IMR-90 (cell line): ENCODE data around the gene CNTN5. TPM values are rescaled to one million over a fixed set of nuclear protein-coding genes. Genes with fewer than 3 reads are reported as not detected.

Experiments
- ATAC-seq: fragments of 200-7000 bp; cut with Tn5 transposase; 2 replicates; pipeline ENCODE4 v1.9.1; 2020; ENCODE audit warnings: low read depth, mild to moderate bottlenecking, moderate library complexity
- BruUV-seq: library from RNA; stranded (reverse); fragments of 400-500 nt; replicated peaks from 2 replicates; lab custom pipeline; 2021; lab: Mats Ljungman, UMichigan
- CTCF ChIA-PET: fragments of 300-600 bp; formaldehyde crosslinking; extraction: SDS; loops from one replicate; lab custom pipeline; 2021; ENCODE audit warnings: antibody characterized with exemption; lab: Yijun Ruan, JAX
- POLR2A ChIA-PET: fragments of 300-600 bp; sonication (Branson Sonifier 250); formaldehyde crosslinking; loops from one replicate; lab custom pipeline; 2022; ENCODE audit warnings: antibody characterized with exemption; ENCODE audit not compliant: unreplicated experiment; lab: Charles Lee
- DNase-seq: peaks from one replicate; pipeline ENCODE4 v3.0.0; 2013
- H2AFZ ChIP-seq: replicated peaks from 2 replicates; pipeline ENCODE3; 2013; ENCODE audit warnings: low read length, mild to moderate bottlenecking; ENCODE audit not compliant: poor library complexity
- H2AK5ac ChIP-seq: 2 replicates; pipeline ENCODE4 v1.6.1; 2013; ENCODE audit warnings: low read depth, low read length, inconsistent platforms
- H2AK9ac ChIP-seq: replicated peaks from 2 replicates; pipeline ENCODE3; 2013; ENCODE audit warnings: mild to moderate bottlenecking, low read depth, low read length, moderate library complexity; ENCODE audit not compliant: poor library complexity
- H2BK120ac ChIP-seq: 2 replicates; pipeline ENCODE4 v1.6.1; 2013; ENCODE audit warnings: low read depth, low read length, inconsistent platforms
- H2BK15ac ChIP-seq: 3 replicates; pipeline ENCODE4 v1.6.1; 2013; ENCODE audit warnings: low read depth, low read length, inconsistent platforms
- H2BK20ac ChIP-seq: 2 replicates; pipeline ENCODE4 v1.6.1; 2013; ENCODE audit warnings: low read depth, mild to moderate bottlenecking, inconsistent platforms, low read length, moderate library complexity
- H2BK5ac ChIP-seq: 2 replicates; pipeline ENCODE4 v1.6.1; 2013; ENCODE audit warnings: mild to moderate bottlenecking, low read depth, low read length, inconsistent platforms; ENCODE audit not compliant: poor library complexity, severe bottlenecking
- H3K14ac ChIP-seq: replicated peaks from 2 replicates; pipeline ENCODE4 v1.6.1; 2013; ENCODE audit warnings: low read depth, low read length, inconsistent platforms
- H3K18ac ChIP-seq: 2 replicates; pipeline ENCODE4 v1.6.1; 2013; ENCODE audit warnings: low read depth, low read length, control low read depth
- H3K23ac ChIP-seq: 2 replicates; pipeline ENCODE4 v1.6.1; 2013; ENCODE audit warnings: low read depth, low read length, inconsistent platforms
- H3K27ac ChIP-seq: 2 replicates; pipeline ENCODE4 v1.5.1; 2013; ENCODE audit warnings: mild to moderate bottlenecking, control low read depth, low read length; ENCODE audit not compliant: insufficient read depth
- H3K27me3 ChIP-seq: 2 replicates; pipeline ENCODE4 v1.6.1; 2013; ENCODE audit warnings: low read length; ENCODE audit not compliant: control insufficient read depth, insufficient read depth
- H3K36me3 ChIP-seq: 2 replicates; pipeline ENCODE4 v1.6.1; 2013; ENCODE audit warnings: low read length, mixed read lengths; ENCODE audit not compliant: control insufficient read depth, insufficient read depth
- H3K4ac ChIP-seq: 2 replicates; pipeline ENCODE4 v1.6.1; 2013; ENCODE audit warnings: low read depth, low read length, inconsistent platforms
- H3K4me1 ChIP-seq: 2 replicates; pipeline ENCODE4 v1.6.1; 2013; ENCODE audit warnings: low read length, mixed read lengths; ENCODE audit not compliant: control insufficient read depth, insufficient read depth
- H3K4me2 ChIP-seq: 2 replicates; pipeline ENCODE4 v1.6.1; 2013; ENCODE audit warnings: low read depth, mild to moderate bottlenecking, control low read depth, low read length, moderate library complexity
- H3K4me3 ChIP-seq: 2 replicates; pipeline ENCODE4 v1.5.1; 2013; ENCODE audit warnings: low read depth, mild to moderate bottlenecking, control low read depth, low read length, moderate library complexity; ENCODE audit not compliant: insufficient read depth
- H3K56ac ChIP-seq: 2 replicates; pipeline ENCODE4 v1.6.1; 2013; ENCODE audit warnings: low read length, inconsistent platforms; ENCODE audit not compliant: insufficient read depth; ENCODE audit errors: extremely low read depth
- H3K79me1 ChIP-seq, 2 experiments: 2 replicates each; pipeline ENCODE4 v1.6.1; 2013; ENCODE audit warnings: low read length in 2 of 2, inconsistent platforms in 1 of 2, low read depth in 1 of 2
- H3K9ac ChIP-seq: 2 replicates; pipeline ENCODE4 v1.6.1; 2013; ENCODE audit warnings: low read depth, low read length, control low read depth
- H3K9me1 ChIP-seq: 2 replicates; pipeline ENCODE4 v1.6.1; 2013; ENCODE audit warnings: low read length, inconsistent platforms; ENCODE audit not compliant: insufficient read depth
- H3K9me3 ChIP-seq: 2 replicates; pipeline ENCODE4 v1.6.1; 2013; ENCODE audit warnings: low read length; ENCODE audit not compliant: control insufficient read depth, insufficient read depth
- H4K20me1 ChIP-seq: 2 replicates; pipeline ENCODE4 v1.6.1; 2013; ENCODE audit warnings: low read length, inconsistent platforms; ENCODE audit not compliant: insufficient read depth
- H4K5ac ChIP-seq: 2 replicates; pipeline ENCODE4 v1.6.1; 2013; ENCODE audit warnings: mild to moderate bottlenecking, low read depth, low read length, control low read depth
- H4K8ac ChIP-seq, 2 experiments: 2 replicates each; pipeline ENCODE4 v1.6.1; 2013; ENCODE audit warnings: low read depth in 2 of 2, low read length in 2 of 2, control low read depth in 1 of 2, inconsistent platforms in 1 of 2
- H4K91ac ChIP-seq: 2 replicates; pipeline ENCODE4 v1.6.1; 2013; ENCODE audit warnings: low read depth, low read length, inconsistent platforms; ENCODE audit not compliant: insufficient read depth
- BHLHE40 ChIP-seq: fragments of 150-350 bp; IDR thresholded peaks from 2 replicates; pipeline ENCODE4 v1.6.1; 2016; ENCODE audit warnings: mild to moderate bottlenecking, low read depth, low read length
- CEBPB ChIP-seq: IDR thresholded peaks from 2 replicates; pipeline ENCODE4 v1.6.1; 2012; ENCODE audit warnings: low read depth, low read length, improper control_type of control experiment
- CHD1 ChIP-seq: IDR thresholded peaks from 2 replicates; pipeline ENCODE4 v1.6.1; 2012; ENCODE audit warnings: low read depth, low read length, improper control_type of control experiment
- FOS ChIP-seq: fragments of 150-350 bp; IDR thresholded peaks from 2 replicates; pipeline ENCODE4 v1.6.1; 2016; ENCODE audit warnings: low read depth, low read length
- MAZ ChIP-seq: IDR thresholded peaks from 2 replicates; pipeline ENCODE4 v1.6.1; 2012; ENCODE audit warnings: low read depth, mild to moderate bottlenecking, low read length, improper control_type of control experiment, moderate library complexity, borderline replicate concordance
- MXI1 ChIP-seq: IDR thresholded peaks from 2 replicates; pipeline ENCODE4 v1.6.1; 2012; ENCODE audit warnings: low read depth, mild to moderate bottlenecking, low read length, moderate library complexity, borderline replicate concordance
- NFE2L2 ChIP-seq: fragments of 150-350 bp; IDR thresholded peaks from 2 replicates; pipeline ENCODE4 v1.6.1; 2016; ENCODE audit warnings: low read depth, mild to moderate bottlenecking, low read length
- POLR2A ChIP-seq: IDR thresholded peaks from 2 replicates; pipeline ENCODE4 v1.6.1; 2012; ENCODE audit warnings: mild to moderate bottlenecking, low read depth, low read length
- RAD21 ChIP-seq: IDR thresholded peaks from 2 replicates; pipeline ENCODE4 v1.6.1; 2012; ENCODE audit warnings: low read length, improper control_type of control experiment
- RCOR1 ChIP-seq: IDR thresholded peaks from 2 replicates; pipeline ENCODE4 v1.6.1; 2012; ENCODE audit warnings: mild to moderate bottlenecking, low read length, improper control_type of control experiment; ENCODE audit not compliant: insufficient replicate concordance
- RFX5 ChIP-seq: IDR thresholded peaks from 2 replicates; pipeline ENCODE4 v1.8.0; 2012; ENCODE audit warnings: low read depth, mild to moderate bottlenecking, low read length, moderate library complexity
- SMC3 ChIP-seq: fragments of 150-350 bp; IDR thresholded peaks from 2 replicates; pipeline ENCODE4 v1.6.1; 2016; ENCODE audit warnings: low read depth, mild to moderate bottlenecking, antibody characterized with exemption, low read length, moderate library complexity
- WGBS, 2 experiments: methylation state at CpG; one replicate each; pipeline versions ENCODE4 v1.1.5 to v1.1.7; 2013; ENCODE audit warnings: missing lambda C conversion rate in 2 of 2; ENCODE audit not compliant: insufficient read length in 1 of 2; ENCODE audit errors: extremely low coverage in 2 of 2; 5-methylcytosine and 5-hydroxymethylcytosine counted together
- dilution Hi-C: fragments of 300-500 bp; cut with HindIII; formaldehyde crosslinking; loops from one replicate; pipeline ENCODE4 v1.14.3; 2018; ENCODE audit warnings: low sequenced_read_pairs; ENCODE audit not compliant: unreplicated experiment
- in situ Hi-C: fragments of 300-500 bp; cut with MboI; formaldehyde crosslinking; loops from 3 replicates; pipeline ENCODE4 v1.14.3; 2019; ENCODE audit warnings: low sequenced_read_pairs, inconsistent platforms, mixed read lengths
- intact Hi-C: fragments of 100-400 bp; cut with micrococcal nuclease; formaldehyde crosslinking; loops from 2 replicates; pipeline ENCODE4 v1.10.0; 2022
- polyA plus RNA-seq, 3 experiments: library from polyadenylated mRNA; depleted of rRNA; stranded (reverse); fragments of >200 nt; gene quantifications; 2 replicates each; pipeline ENCODE4 v1.2.3, GENCODE V29; 2012; ENCODE audit warnings: low replicate concordance in 1 of 3
- total RNA-seq: library from RNA; depleted of rRNA; stranded (reverse); fragments of >200 nt; gene quantifications from 2 replicates; pipeline ENCODE4 v1.2.3, GENCODE V29; 2012
- TF ChIP-seq, protein P1 (sequence below): fragments of 150-350 bp; IDR thresholded peaks from 2 replicates; pipeline ENCODE4 v1.6.1; 2017; ENCODE audit warnings: mild to moderate bottlenecking, antibody characterized with exemption, low read length, low read depth
- TF ChIP-seq, protein P2 (sequence below): conservative IDR thresholded peaks from 2 replicates; pipeline ENCODE4 v1.5.1; 2012; ENCODE audit warnings: mild to moderate bottlenecking, low read depth, low read length, improper control_type of control experiment
- TF ChIP-seq, protein P3 (sequence below): fragments of 150-350 bp; IDR thresholded peaks from 2 replicates; pipeline ENCODE4 v1.6.1; 2016; ENCODE audit warnings: low read depth, mild to moderate bottlenecking, low read length, moderate library complexity, borderline replicate concordance

CNTN5 gene
- total and polyA plus RNA-seq, 2 of the 4 experiments (the other 2 are of a cell fraction): not detected

DNA sequence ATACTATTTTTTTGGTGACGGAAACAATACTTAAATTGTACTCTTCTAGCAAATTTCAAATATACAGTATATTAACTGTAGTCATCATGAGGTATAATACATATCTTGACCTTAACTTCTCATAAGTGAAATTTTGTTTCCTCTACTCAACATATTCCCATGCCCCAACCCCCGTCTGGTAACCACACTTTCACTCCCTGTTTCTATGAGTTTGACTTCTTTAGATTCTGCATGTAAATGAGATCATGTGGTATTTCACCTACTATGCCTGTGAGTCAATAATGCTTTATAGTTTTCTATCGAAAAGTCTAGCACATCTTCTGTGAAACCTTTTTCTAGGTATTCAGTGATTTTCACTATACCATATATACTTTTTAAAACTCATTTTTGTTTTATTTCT lies 663.2 kb downstream of the CNTN5 start:
- WGBS, 2 experiments: no CpG with 5 or more reads among the region's 3 CpGs

More for the DNA sequence above, 663.2 kb downstream of the CNTN5 start:
- no peak overlapping the region for H3K4ac ChIP-seq
- no peaks in the 10 kb centered on the region for H3K36me3 ChIP-seq
- no peak overlapping the region for H2BK15ac ChIP-seq
- H3K9ac ChIP-seq: no peak overlapping the region
- no peak overlapping the region for H3K18ac ChIP-seq
- H3K23ac ChIP-seq: no peak overlapping the region
- intact Hi-C loops (no loop called here), in situ Hi-C loops (no loop called here), dilution Hi-C loops (no loop called here)
- no peaks in the 10 kb centered on the region for H3K27me3 ChIP-seq
- H2AFZ ChIP-seq: no peak overlapping the region
- TF ChIP-seq, protein P1, sequence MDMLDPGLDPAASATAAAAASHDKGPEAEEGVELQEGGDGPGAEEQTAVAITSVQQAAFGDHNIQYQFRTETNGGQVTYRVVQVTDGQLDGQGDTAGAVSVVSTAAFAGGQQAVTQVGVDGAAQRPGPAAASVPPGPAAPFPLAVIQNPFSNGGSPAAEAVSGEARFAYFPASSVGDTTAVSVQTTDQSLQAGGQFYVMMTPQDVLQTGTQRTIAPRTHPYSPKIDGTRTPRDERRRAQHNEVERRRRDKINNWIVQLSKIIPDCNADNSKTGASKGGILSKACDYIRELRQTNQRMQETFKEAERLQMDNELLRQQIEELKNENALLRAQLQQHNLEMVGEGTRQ: no peak
- TF ChIP-seq MAZ: no peak
- TF ChIP-seq CHD1: no peak
- no peak for TF ChIP-seq MXI1
- TF ChIP-seq POLR2A: no peak
- TF ChIP-seq BHLHE40: no peak
- TF ChIP-seq, protein P2, sequence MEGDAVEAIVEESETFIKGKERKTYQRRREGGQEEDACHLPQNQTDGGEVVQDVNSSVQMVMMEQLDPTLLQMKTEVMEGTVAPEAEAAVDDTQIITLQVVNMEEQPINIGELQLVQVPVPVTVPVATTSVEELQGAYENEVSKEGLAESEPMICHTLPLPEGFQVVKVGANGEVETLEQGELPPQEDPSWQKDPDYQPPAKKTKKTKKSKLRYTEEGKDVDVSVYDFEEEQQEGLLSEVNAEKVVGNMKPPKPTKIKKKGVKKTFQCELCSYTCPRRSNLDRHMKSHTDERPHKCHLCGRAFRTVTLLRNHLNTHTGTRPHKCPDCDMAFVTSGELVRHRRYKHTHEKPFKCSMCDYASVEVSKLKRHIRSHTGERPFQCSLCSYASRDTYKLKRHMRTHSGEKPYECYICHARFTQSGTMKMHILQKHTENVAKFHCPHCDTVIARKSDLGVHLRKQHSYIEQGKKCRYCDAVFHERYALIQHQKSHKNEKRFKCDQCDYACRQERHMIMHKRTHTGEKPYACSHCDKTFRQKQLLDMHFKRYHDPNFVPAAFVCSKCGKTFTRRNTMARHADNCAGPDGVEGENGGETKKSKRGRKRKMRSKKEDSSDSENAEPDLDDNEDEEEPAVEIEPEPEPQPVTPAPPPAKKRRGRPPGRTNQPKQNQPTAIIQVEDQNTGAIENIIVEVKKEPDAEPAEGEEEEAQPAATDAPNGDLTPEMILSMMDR: no peak
- no peak for TF ChIP-seq RAD21
- no peak for TF ChIP-seq SMC3
- TF ChIP-seq RFX5: no peak
- TF ChIP-seq NFE2L2: no peak
- no peak for TF ChIP-seq CEBPB
- TF ChIP-seq FOS: no peak
- TF ChIP-seq, protein P3, sequence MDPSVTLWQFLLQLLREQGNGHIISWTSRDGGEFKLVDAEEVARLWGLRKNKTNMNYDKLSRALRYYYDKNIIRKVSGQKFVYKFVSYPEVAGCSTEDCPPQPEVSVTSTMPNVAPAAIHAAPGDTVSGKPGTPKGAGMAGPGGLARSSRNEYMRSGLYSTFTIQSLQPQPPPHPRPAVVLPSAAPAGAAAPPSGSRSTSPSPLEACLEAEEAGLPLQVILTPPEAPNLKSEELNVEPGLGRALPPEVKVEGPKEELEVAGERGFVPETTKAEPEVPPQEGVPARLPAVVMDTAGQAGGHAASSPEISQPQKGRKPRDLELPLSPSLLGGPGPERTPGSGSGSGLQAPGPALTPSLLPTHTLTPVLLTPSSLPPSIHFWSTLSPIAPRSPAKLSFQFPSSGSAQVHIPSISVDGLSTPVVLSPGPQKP: no peak
- no peak for TF ChIP-seq RCOR1
- BruUV-seq: no TSS peak
- no peak overlapping the region for H4K5ac ChIP-seq
- H4K20me1 ChIP-seq: no peaks in the 10 kb centered on the region
- ATAC-seq (no peak), DNase-seq (no peak)
- POLR2A ChIA-PET: no interaction called here
- no peak overlapping the region for H3K14ac ChIP-seq
- H3K4me3 ChIP-seq: no peak overlapping the region
- no peaks in the 10 kb centered on the region for H3K9me3 ChIP-seq
- H2BK5ac ChIP-seq: no peak overlapping the region
- no peak overlapping the region for H2BK20ac ChIP-seq
- CTCF ChIA-PET: no interaction called here
- no peak overlapping the region for H3K56ac ChIP-seq
- H3K4me1 ChIP-seq: no peaks in the 10 kb centered on the region
- H3K27ac ChIP-seq: no peak overlapping the region
- H2AK5ac ChIP-seq: no peak overlapping the region
- H3K79me1 ChIP-seq: no peaks in the 10 kb centered on the region
- H2BK120ac ChIP-seq: no peak overlapping the region
- H4K8ac ChIP-seq: no peak overlapping the region
- no peak overlapping the region for H2AK9ac ChIP-seq
- no peak overlapping the region for H3K4me2 ChIP-seq
- no peaks in the 10 kb centered on the region for H3K9me1 ChIP-seq
- H4K91ac ChIP-seq: no peak overlapping the region
